ENCODE results near the gene KDM7A.

- TF ChIP-seq CTCF (IDR thresholded peaks at IDR 0.05; ENCODE audit: poor library complexity, severe bottlenecking), result no peak
- no peak for TF ChIP-seq REST (IDR thresholded peaks at IDR 0.05; ENCODE audit: borderline replicate concordance)
- TF ChIP-seq POLR2AphosphoS5 (IDR thresholded peaks at IDR 0.05), result no peak
- TF ChIP-seq EZH2 (IDR thresholded peaks at IDR 0.05; ENCODE audit: borderline replicate concordance, insufficient read depth, low read length, poor library complexity, severe bottlenecking), result no peak
- no peak for TF ChIP-seq EP300 (conservative IDR thresholded peaks at IDR 0.05; ENCODE audit: poor library complexity, severe bottlenecking)
Measured at GRCh38 chr7:140217750-140218501, 41.1 kb upstream of the KDM7A start.

All from neural cell (in vitro differentiated cells).